GM23248 (cell line): ENCODE results near the gene FNDC1. TPM values are rescaled to one million over a fixed set of nuclear protein-coding genes. Genes with fewer than 3 reads are reported as not detected.
"Not testable (repeated sequence)": the region's sequence is repeated elsewhere in the genome, so short reads cannot be mapped to it uniquely, and the experiment has no call there.

Experiments
- DNase-seq: peaks from one replicate; pipeline ENCODE4 v3.0.0-alpha.2; 2015
- H2AFZ ChIP-seq: fragments of 200-600 bp; sonication (generic); 2 replicates; pipeline ENCODE4 v1.6.1; 2016; ENCODE audit warnings: antibody characterized with exemption
- H3F3A ChIP-seq: fragments of 200-600 bp; sonication (generic); 2 replicates; pipeline ENCODE4 v1.6.1; 2016; ENCODE audit warnings: mild to moderate bottlenecking, antibody characterized with exemption, mixed run types; ENCODE audit not compliant: insufficient read depth
- H3K27ac ChIP-seq: fragments of 200-600 bp; sonication (generic); 2 replicates; pipeline ENCODE4 v1.5.1; 2016; ENCODE audit warnings: mild to moderate bottlenecking
- H3K27me3 ChIP-seq: fragments of 200-600 bp; sonication (generic); replicated peaks from 2 replicates; pipeline ENCODE4 v1.6.1; 2016; ENCODE audit warnings: mild to moderate bottlenecking; ENCODE audit not compliant: insufficient read depth
- H3K36me3 ChIP-seq: fragments of 200-600 bp; sonication (generic); 2 replicates; pipeline ENCODE4 v1.6.1; 2016; ENCODE audit warnings: low read depth, mild to moderate bottlenecking
- H3K4me1 ChIP-seq: fragments of 200-600 bp; sonication (generic); 2 replicates; pipeline ENCODE4 v1.6.1; 2016; ENCODE audit warnings: mild to moderate bottlenecking; ENCODE audit not compliant: insufficient read depth
- H3K4me2 ChIP-seq: fragments of 200-600 bp; sonication (generic); one replicate; pipeline ENCODE4 v1.6.1; 2016; ENCODE audit warnings: mild to moderate bottlenecking; ENCODE audit not compliant: unreplicated experiment
- H3K4me3 ChIP-seq: fragments of 200-600 bp; sonication (generic); 2 replicates; pipeline ENCODE4 v1.5.1; 2016; ENCODE audit warnings: mild to moderate bottlenecking
- H3K79me2 ChIP-seq: fragments of 200-600 bp; sonication (generic); 2 replicates; pipeline ENCODE4 v1.6.1; 2016; ENCODE audit warnings: mild to moderate bottlenecking; ENCODE audit not compliant: insufficient read depth
- H3K9ac ChIP-seq: fragments of 200-600 bp; sonication (generic); 2 replicates; pipeline ENCODE4 v1.6.1; 2016; ENCODE audit warnings: mild to moderate bottlenecking
- H3K9me2 ChIP-seq: fragments of 200-600 bp; sonication (generic); 2 replicates; pipeline ENCODE4 v1.6.1; 2016; ENCODE audit warnings: mixed run types, mild to moderate bottlenecking, moderate library complexity; ENCODE audit not compliant: insufficient read depth
- H3K9me3 ChIP-seq: fragments of 200-600 bp; sonication (generic); one replicate; pipeline ENCODE4 v1.6.1; 2017; ENCODE audit warnings: low read depth
- H4K20me1 ChIP-seq: fragments of 200-600 bp; sonication (generic); 2 replicates; pipeline ENCODE4 v1.6.0; 2016; ENCODE audit not compliant: insufficient read depth
- EZH2 ChIP-seq: fragments of 200-600 bp; sonication (generic); IDR thresholded peaks from 2 replicates; pipeline ENCODE4 v1.6.1; 2018; ENCODE audit warnings: antibody characterized with exemption, mild to moderate bottlenecking; ENCODE audit not compliant: insufficient read depth, poor library complexity, severe bottlenecking
- EZH2phosphoT487 ChIP-seq: fragments of 200-600 bp; sonication (generic); IDR thresholded peaks from 2 replicates; pipeline ENCODE4 v1.6.1; 2018; ENCODE audit warnings: antibody characterized with exemption, moderate library complexity, mild to moderate bottlenecking, low read depth; ENCODE audit not compliant: insufficient read depth
- WGBS, 2 experiments: methylation state at CpG; one replicate each; pipeline ENCODE4 v1.1.6; 2015 to 2017; ENCODE audit warnings: low lambda C conversion rate in 2 of 2, low coverage in 1 of 2; ENCODE audit errors: missing lambda C conversion rate in 2 of 2; 5-methylcytosine and 5-hydroxymethylcytosine counted together
- in situ Hi-C: fragments of 300-500 bp; cut with MboI; formaldehyde crosslinking; loops from 2 replicates; pipeline ENCODE4 v1.15.0; 2020
- polyA plus RNA-seq: library from polyadenylated mRNA; unstranded; fragments of >200 nt; fragmentation: Nextera tagmentation; extraction: Ambion mirVana; gene quantifications from 2 replicates; pipeline ENCODE4 v1.2.1, GENCODE V29; 2016
- total RNA-seq: library from RNA; depleted of rRNA; stranded (reverse); fragments of >200 nt; shearing (Covaris generic); gene quantifications from 2 replicates; pipeline ENCODE4 v1.2.3, GENCODE V29; 2014; rRNA removed

Gene FNDC1
- 4.8 and 5.2 TPM in 2 replicates for total RNA-seq
- polyA plus RNA-seq: 7.8 and 8.6 TPM in 2 replicates

- Histone ChIP-seq H4K20me1 (no peaks in the 10 kb centered on the region), H3K4me3 (peak within 1 kb of the TSS; percentile 72), H3K9ac (peak within 1 kb of the TSS; percentile 64), H3K27ac (no peak within 1 kb of the TSS), H3F3A (peaks cover 6% of the 10 kb centered on the region), H2AFZ (peak within 1 kb of the TSS; percentile 86), H3K4me1 (peaks cover 21% of the 10 kb centered on the region), H3K36me3 (no peaks in the 10 kb centered on the region), H3K9me2 (no peaks in the 10 kb centered on the region), H3K4me2 (peak within 1 kb of the TSS; percentile 80), H3K79me2 (no peaks in the 10 kb centered on the region), H3K9me3 (no peaks in the 10 kb centered on the region), H3K27me3 (0 out of 2 replicates have a peak, but pooled peaks cover 7% of the 10 kb centered on the region)
- 5% methylated on average over 30 of the region's 59 CpGs; no CpG with 5 or more reads in 1 of the 2 experiments for WGBS, 2 experiments
- in situ Hi-C loops: no loop called here
- peak; percentile 67 for DNase-seq
- no peak for TF ChIP-seq EZH2
- TF ChIP-seq EZH2phosphoT487: no peak
These were observed at the start of gene FNDC1 for GRCh38 chr6:159169193-159169555. Gene FNDC1 (plus strand): TSS chr6:159169400. CDS start chr6:159169597, 197 bp downstream.

- H3K27me3 ChIP-seq: no peaks in the 10 kb centered on the region
- peaks cover 10% of the 10 kb centered on the region for H3K4me1 ChIP-seq
- no peaks in the 10 kb centered on the region for H3K9me3 ChIP-seq
- TF ChIP-seq EZH2phosphoT487: no peak
- no peak for TF ChIP-seq EZH2
- in situ Hi-C loops: no loop called here
- H4K20me1 ChIP-seq: no peaks in the 10 kb centered on the region
- H3K9me2 ChIP-seq: no peaks in the 10 kb centered on the region
- no peak for DNase-seq
- 0 out of 2 replicates have a peak, but pooled peaks cover 8% of the 10 kb centered on the region for H3F3A ChIP-seq
- no peaks in the 10 kb centered on the region for H3K79me2 ChIP-seq
- H3K4me2 ChIP-seq: no peak overlapping the region
- 68 to 72% methylated on average over 7 of the region's 7 CpGs for WGBS, 2 experiments
- H3K9ac ChIP-seq: no peak overlapping the region
- H3K36me3 ChIP-seq: no peaks in the 10 kb centered on the region
- H3K4me3 ChIP-seq: no peak overlapping the region
- no peak overlapping the region for H2AFZ ChIP-seq
- no peak overlapping the region for H3K27ac ChIP-seq
These were observed 49.4 kb upstream of the FNDC1 start for GRCh38 chr6:159119791-159120190.

DNA sequence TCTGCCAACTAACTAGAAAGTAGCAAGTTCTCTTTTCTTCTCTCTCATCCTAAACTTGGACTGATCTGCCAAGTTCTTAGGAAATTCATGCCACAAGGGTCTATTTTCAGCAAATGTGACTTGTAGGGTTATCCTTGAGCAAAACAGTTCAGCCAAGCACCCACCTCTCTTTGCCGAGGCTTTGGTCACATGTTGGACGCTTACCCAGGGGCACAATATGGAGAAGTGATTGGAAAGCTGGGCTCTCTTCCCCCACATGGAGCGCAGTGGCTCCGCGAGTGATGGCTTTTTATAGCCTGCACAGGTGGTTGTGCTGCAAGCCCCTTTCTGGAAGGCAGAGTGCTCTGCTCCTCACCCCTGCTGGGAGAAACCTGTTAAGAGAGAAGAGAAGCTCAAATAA is 47.7 kb upstream of the FNDC1 start:
- Histone ChIP-seq H3K4me1 (peaks cover 15% of the 10 kb centered on the region), H3K9ac (no peak overlapping the region), H3K4me3 (no peak overlapping the region), H3F3A (0 out of 2 replicates have a peak, but pooled peaks cover 8% of the 10 kb centered on the region), H3K4me2 (no peak overlapping the region), H2AFZ (no peak overlapping the region), H3K79me2 (no peaks in the 10 kb centered on the region), H3K9me3 (no peaks in the 10 kb centered on the region), H3K27me3 (no peaks in the 10 kb centered on the region), H3K9me2 (no peaks in the 10 kb centered on the region), H3K27ac (no peak overlapping the region), H4K20me1 (no peaks in the 10 kb centered on the region), H3K36me3 (no peaks in the 10 kb centered on the region)
- DNase-seq: no peak
- TF ChIP-seq EZH2phosphoT487 (no peak), EZH2 (no peak)
- in situ Hi-C loops: no loop called here
- 81 to 85% methylated on average over 5 of the region's 5 CpGs for WGBS, 2 experiments

- Histone ChIP-seq H3K4me1 (peaks cover 8% of the 10 kb centered on the region), H3K9me2 (no peaks in the 10 kb centered on the region), H3K4me2 (no peak overlapping the region), H2AFZ (no peak overlapping the region), H3K27ac (no peak overlapping the region), H4K20me1 (no peaks in the 10 kb centered on the region), H3K79me2 (no peaks in the 10 kb centered on the region), H3K9me3 (no peaks in the 10 kb centered on the region), H3K36me3 (no peaks in the 10 kb centered on the region), H3F3A (0 out of 2 replicates have a peak, but pooled peaks cover 5% of the 10 kb centered on the region), H3K9ac (no peak overlapping the region), H3K27me3 (no peaks in the 10 kb centered on the region), H3K4me3 (no peak overlapping the region)
- WGBS, 2 experiments: 71 to 73% methylated on average over 4 of the region's 4 CpGs
- in situ Hi-C loops: no loop called here
- TF ChIP-seq EZH2 (no peak), EZH2phosphoT487 (no peak)
- DNase-seq: no peak
These were observed 46.7 kb upstream of the FNDC1 start for GRCh38 chr6:159122453-159122852.

DNA sequence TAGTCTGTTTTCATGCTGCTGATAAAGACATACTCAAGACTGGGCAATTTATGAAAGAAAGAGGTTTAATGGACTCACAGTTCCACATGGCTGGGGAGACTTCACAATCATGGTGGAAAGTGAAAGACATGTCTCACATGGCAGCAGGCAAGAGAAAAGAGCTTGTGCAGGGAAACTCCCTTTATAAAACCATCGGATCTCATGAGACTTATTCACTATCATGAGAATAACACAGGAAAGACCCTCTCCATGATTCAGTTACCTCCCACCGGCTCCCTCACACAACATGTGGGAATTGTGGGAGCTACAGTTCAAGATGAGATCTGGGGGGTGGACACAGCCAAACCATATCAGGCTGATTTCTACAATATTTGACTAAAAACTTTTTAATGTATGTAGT is 45.4 kb upstream of the FNDC1 start:
- not testable (repeated sequence) for H3K9me3 ChIP-seq, H2AFZ ChIP-seq, DNase-seq

More for the DNA sequence above, 45.4 kb upstream of the FNDC1 start:
- H3K9ac ChIP-seq, H3K4me2 ChIP-seq, H3K79me2 ChIP-seq, H3K4me1 ChIP-seq, H3F3A ChIP-seq, H3K27ac ChIP-seq, H4K20me1 ChIP-seq, H3K27me3 ChIP-seq, H3K9me2 ChIP-seq, in situ Hi-C loops, H3K4me3 ChIP-seq, H3K36me3 ChIP-seq: not testable (repeated sequence)
- 53 to 81% methylated on average over 2 of the region's 2 CpGs for WGBS, 2 experiments
